ENCODE data around the gene KRT15. TPM values are rescaled to one million over a fixed set of nuclear protein-coding genes. Genes with fewer than 3 reads are reported as not detected.

KRT15 gene
- polyA plus RNA-seq, 12 donors: 0.13 to 365 (median 3.4) TPM; not detected in 5

GRCh38 chr17:41527063-41528023 lies 8.7 kb upstream of the KRT15 start:
- no peak for DNase-seq

DNA sequence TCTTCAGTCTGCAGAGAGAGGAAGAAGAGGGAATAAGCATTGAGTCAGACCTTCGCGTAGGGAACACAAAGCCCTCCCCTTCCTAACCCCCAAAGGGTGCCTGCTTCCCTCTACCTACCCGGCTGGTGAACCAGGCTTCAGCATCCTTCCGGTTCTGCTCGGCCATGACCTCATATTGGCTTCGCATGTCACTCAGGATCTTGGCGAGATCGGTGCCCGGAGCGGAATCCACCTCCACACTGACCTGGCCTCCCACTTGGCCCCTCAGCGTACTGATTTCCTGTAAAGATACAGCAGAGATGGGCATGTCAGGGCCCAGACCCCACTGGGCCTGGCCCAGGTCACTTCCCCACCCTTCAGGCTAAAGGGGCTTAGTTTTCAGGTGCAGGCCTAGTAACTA lies 5.6 kb upstream of the KRT15 start:
- no peak for DNase-seq

DNA sequence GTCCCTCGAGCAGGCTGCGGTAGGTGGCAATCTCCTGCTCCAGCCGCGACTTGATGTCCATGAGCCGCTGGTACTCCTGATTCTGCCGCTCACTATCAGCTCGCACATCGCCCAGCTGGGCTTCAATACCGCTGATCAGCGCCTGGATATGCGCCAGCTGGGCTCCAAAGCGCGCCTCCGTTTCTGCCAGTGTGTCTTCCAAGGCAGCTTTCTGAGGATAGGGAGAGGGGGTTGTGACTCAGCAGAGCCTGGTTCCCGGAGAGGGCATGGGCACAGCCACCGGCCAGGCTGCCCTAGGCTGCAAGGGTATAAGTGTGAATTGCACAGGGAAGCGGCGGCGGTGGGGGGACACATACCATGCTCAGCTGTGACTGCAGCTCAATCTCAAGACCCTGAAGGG lies 5.1 kb upstream of the KRT15 start:
- no peak for DNase-seq

GRCh38 chr17:41523225-41523593 lies 4.5 kb upstream of the KRT15 start:
- no peak for DNase-seq

GRCh38 chr17:41522301-41523224 lies 3.9 kb upstream of the KRT15 start:
- DNase-seq: no peak

GRCh38 chr17:41521574-41522261 lies 3.0 kb upstream of the KRT15 start:
- DNase-seq: no peak

DNA sequence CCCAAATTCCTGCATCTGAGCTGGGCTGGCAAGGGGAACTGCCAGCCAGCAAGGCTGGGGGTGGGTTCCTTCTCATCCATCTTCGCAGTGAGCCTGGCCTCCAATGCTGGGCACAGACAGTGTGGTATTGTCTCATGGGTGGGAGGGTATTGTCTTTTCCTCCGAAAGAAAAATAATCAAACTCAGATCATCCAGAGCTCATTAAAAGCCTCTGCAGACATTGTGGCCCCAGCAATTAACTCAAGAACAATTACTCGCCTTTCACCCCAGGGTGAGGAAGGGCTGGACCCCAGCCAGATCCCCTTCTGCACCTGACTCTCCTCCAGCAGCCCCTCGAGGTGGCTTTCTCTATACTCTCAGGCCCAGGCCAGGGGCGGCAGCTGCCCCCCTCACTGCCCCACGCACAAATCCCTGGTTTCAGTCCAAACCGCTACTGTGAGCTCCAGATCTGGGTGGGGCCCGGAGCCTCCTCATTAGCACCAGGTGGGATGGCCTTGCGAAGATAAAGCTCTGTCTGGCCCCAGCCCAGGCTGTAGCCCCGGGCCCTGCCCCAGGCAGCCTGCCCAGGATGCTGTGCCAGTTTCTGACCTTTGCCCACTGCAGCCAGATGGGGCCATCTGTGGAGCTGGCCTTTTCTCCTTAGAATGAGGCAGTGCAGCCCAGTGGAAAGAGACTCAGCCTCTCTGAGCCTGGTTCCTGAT lies 2.3 kb upstream of the KRT15 start:
- no peak for DNase-seq

DNA sequence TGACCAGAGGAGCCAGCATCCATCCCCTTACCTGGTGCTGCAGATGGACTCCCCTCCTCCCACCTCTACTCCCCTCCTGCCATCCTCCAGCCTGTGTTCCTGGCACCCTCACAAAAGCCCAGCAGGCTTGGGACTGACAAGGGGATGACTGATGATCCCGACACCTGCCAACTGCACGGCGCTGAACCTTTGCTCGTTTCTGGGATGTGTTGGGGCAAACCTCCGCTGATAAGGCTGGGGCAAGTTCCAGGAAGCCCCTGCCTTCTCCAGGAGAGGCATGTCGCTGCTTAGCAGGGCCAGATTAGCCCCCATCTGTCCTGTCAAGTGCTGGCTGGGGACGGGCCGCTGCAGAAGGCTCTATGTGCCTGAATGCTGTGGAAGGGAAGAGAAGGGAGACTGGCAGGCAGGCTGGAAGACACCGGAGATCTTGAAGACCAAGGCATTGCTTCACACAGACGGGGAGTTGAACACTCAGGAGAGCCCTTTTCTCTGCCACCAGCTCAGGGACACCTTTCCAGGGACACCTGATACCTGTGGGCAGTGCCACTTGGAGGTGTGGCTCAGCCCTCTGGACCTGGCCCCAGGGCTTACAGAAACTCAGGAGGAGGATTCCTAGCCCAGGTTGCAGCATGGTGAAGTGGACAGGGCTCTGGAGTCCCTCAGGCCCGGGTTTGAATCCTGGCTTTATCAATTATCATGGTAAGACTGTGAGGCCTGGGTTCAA lies 973 bp upstream of the KRT15 start:
- DNase-seq: no peak

- DNase-seq: no peak
Measured at GRCh38 chr17:41518031-41518430, 659 bp downstream of the KRT15 start.

GRCh38 chr17:41516830-41517283 lies 1.8 kb downstream of the KRT15 start:
- DNase-seq: no peak

GRCh38 chr17:41516147-41516829 lies 2.4 kb downstream of the KRT15 start:
- DNase-seq: no peak

GRCh38 chr17:41513168-41513547 lies 5.5 kb downstream of the KRT15 start:
- no peak for DNase-seq

GRCh38 chr17:41512546-41513167 lies 6.0 kb downstream of the KRT15 start:
- DNase-seq: no peak

DNA sequence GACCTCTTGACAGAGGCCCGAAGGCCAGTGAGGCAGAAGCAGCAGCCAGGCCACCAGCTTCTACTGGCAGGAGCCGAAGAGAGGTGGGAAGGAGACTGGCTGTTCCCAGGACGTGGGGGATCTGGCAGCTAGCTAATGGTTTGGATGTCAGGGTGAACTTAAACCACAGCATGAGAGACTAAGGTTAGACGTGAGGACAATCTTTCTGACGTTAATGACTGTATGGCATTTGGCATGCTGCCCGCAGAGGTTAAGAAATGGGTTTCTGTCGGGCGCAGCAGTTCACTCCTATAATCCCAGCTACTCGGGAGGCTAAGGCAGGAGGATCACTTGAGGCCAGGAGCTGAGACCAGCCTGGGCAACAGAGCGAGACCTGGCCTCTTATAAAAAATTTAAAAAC lies 7.0 kb downstream of the KRT15 start:
- no peak for DNase-seq

DNA sequence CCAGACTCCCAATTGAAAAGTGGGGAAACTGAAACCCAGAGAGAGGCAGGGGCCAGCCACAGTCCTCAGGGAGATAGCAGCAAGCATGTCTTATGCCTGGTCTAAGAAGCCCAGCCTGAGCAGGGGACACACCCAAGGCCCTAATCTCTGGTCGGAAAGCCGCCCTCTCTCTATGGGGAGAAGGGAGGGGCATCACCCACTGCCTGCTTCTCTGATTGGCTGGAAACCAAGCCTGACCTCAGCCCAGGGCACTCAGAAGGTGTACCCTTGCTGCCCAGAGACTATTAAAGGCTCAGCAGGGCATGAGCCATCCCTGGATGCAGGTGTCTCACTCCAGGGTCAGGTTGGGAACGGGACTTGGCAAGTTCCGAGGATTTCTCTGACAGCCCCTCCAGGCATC lies 7.6 kb downstream of the KRT15 start:
- no peak for DNase-seq

- DNase-seq: no peak
Measured at GRCh38 chr17:41510251-41511065, 8.2 kb downstream of the KRT15 start.

GRCh38 chr17:41507315-41507880 lies 11.3 kb downstream of the KRT15 start:
- no peak for DNase-seq
